SK-N-SH (cell line): Measurements from ENCODE around the gene PRB2. TPM values are rescaled to one million over a fixed set of nuclear protein-coding genes. Genes with fewer than 3 reads are reported as not detected.

ENCODE experiments used
- CTCF ChIA-PET: fragments of 300-600, 350-600 bp; formaldehyde crosslinking; extraction: SDS; loops from one replicate; lab custom pipeline; 2021; lab: Yijun Ruan, JAX
- POLR2A ChIA-PET: fragments of 350-600 bp; sonication (Branson Sonifier 250); formaldehyde crosslinking; extraction: SDS; loops from one replicate; lab custom pipeline; 2020; ENCODE audit warnings: antibody characterized with exemption, inconsistent platforms; lab: Yijun Ruan, JAX
- DNase-seq: peaks from one replicate; pipeline ENCODE4 v3.0.0; 2012
- H2AFZ ChIP-seq: fragments of 200-600 bp; sonication (generic); 2 replicates; pipeline ENCODE4 v1.8.1; 2016; ENCODE audit warnings: antibody characterized with exemption, mild to moderate bottlenecking, low read depth
- H3F3A ChIP-seq: fragments of 200-600 bp; sonication (generic); replicated peaks from 2 replicates; pipeline ENCODE3; 2016; ENCODE audit warnings: antibody characterized with exemption, mild to moderate bottlenecking; ENCODE audit not compliant: insufficient read depth
- H3K27ac ChIP-seq, 2 experiments: fragments of 200-500 bp in 1 of 2; fragments of 200-600 bp in 1 of 2; sonication (Bioruptor generic) in 1 of 2; sonication (generic), shearing (Covaris generic) in 1 of 2; 2 replicates each; pipeline versions ENCODE4 v1.5.1 to v1.6.1; 2014 to 2016; ENCODE audit warnings: low read depth in 2 of 2, inconsistent platforms in 1 of 2, low read length in 1 of 2, mild to moderate bottlenecking in 1 of 2, mixed read lengths in 1 of 2
- H3K27me3 ChIP-seq: fragments of 200-600 bp; sonication (generic), shearing (Covaris generic); 2 replicates; pipeline ENCODE4 v1.6.1; 2016; ENCODE audit warnings: mixed run types; ENCODE audit not compliant: insufficient read depth
- H3K36me3 ChIP-seq, 2 experiments: fragments of 200-500 bp in 1 of 2; fragments of 200-600 bp in 1 of 2; sonication (Bioruptor generic) in 1 of 2; sonication (generic) in 1 of 2; replicated peaks in 1 of 2; 2 replicates each; pipeline versions ENCODE3 to v1.5.1; 2014 to 2016; ENCODE audit warnings: low read length in 1 of 2, mild to moderate bottlenecking in 1 of 2; ENCODE audit not compliant: insufficient read depth in 2 of 2, control insufficient read depth in 1 of 2
- H3K4me1 ChIP-seq, 2 experiments: fragments of 200-500 bp in 1 of 2; fragments of 200-600 bp in 1 of 2; sonication (Bioruptor generic) in 1 of 2; sonication (generic), shearing (Covaris generic) in 1 of 2; 2 replicates each; pipeline versions ENCODE4 v1.5.1 to v1.6.1; 2014 to 2016; ENCODE audit warnings: low read depth in 1 of 2, low read length in 1 of 2, mixed run types in 1 of 2; ENCODE audit not compliant: insufficient read depth in 2 of 2, control insufficient read depth in 1 of 2
- H3K4me2 ChIP-seq: fragments of 200-600 bp; sonication (generic), shearing (Covaris generic); 2 replicates; pipeline ENCODE4 v1.6.1; 2017; ENCODE audit warnings: mixed run types
- H3K4me3 ChIP-seq, 2 experiments: fragments of 200-500 bp in 1 of 2; fragments of 200-600 bp in 1 of 2; sonication (Bioruptor generic) in 1 of 2; sonication (generic), shearing (Covaris generic) in 1 of 2; 2 replicates each; pipeline versions ENCODE4 v1.5.1 to v1.8.1; 2014 to 2016; ENCODE audit warnings: low read depth in 2 of 2, inconsistent platforms in 1 of 2, low read length in 1 of 2, mild to moderate bottlenecking in 1 of 2, mixed read lengths in 1 of 2, moderate library complexity in 1 of 2
- H3K79me2 ChIP-seq: fragments of 200-600 bp; sonication (generic); 2 replicates; pipeline ENCODE4 v1.8.1; 2017; ENCODE audit warnings: mild to moderate bottlenecking; ENCODE audit not compliant: insufficient read depth
- H3K9ac ChIP-seq: fragments of 200-600 bp; sonication (generic); 2 replicates; pipeline ENCODE4 v1.6.1; 2017; ENCODE audit warnings: mixed run types
- H3K9me2 ChIP-seq: fragments of 200-600 bp; sonication (generic); 2 replicates; pipeline ENCODE4 v1.6.1; 2017; ENCODE audit warnings: mixed run types
- H3K9me3 ChIP-seq: fragments of 200-600 bp; sonication (generic); 2 replicates; pipeline ENCODE4 v1.6.1; 2017; ENCODE audit warnings: mixed run types, mild to moderate bottlenecking, moderate library complexity
- H4K20me1 ChIP-seq: fragments of 200-600 bp; sonication (generic); 2 replicates; pipeline ENCODE4 v1.6.1; 2017; ENCODE audit warnings: mild to moderate bottlenecking, mixed run types; ENCODE audit not compliant: insufficient read depth
- EP300 ChIP-seq, 2 experiments: IDR thresholded peaks; 2 replicates each; pipeline versions ENCODE4 v1.4.0 to v1.6.1; 2012; ENCODE audit warnings: borderline replicate concordance in 1 of 2, low read depth in 1 of 2, low read length in 1 of 2
- MEF2A ChIP-seq: IDR thresholded peaks from 2 replicates; pipeline ENCODE4 v1.4.0; 2012; ENCODE audit warnings: low read depth, borderline replicate concordance
- REST ChIP-seq: IDR thresholded peaks from 2 replicates; pipeline ENCODE4 v1.6.1; 2012; ENCODE audit warnings: mild to moderate bottlenecking, low read depth, low read length, moderate library complexity
- RFX5 ChIP-seq: IDR thresholded peaks from 2 replicates; pipeline ENCODE4 v1.6.1; 2012; ENCODE audit warnings: mild to moderate bottlenecking, improper control_type of control experiment, low read length
- TAF1 ChIP-seq: IDR thresholded peaks from 2 replicates; pipeline ENCODE4 v1.6.1; 2012; ENCODE audit warnings: low read depth, mild to moderate bottlenecking, low read length, moderate library complexity, borderline replicate concordance
- USF1 ChIP-seq: IDR thresholded peaks from 2 replicates; pipeline ENCODE4 v1.4.0; 2012; ENCODE audit warnings: low read depth, borderline replicate concordance
- YY1 ChIP-seq: IDR thresholded peaks from 2 replicates; pipeline ENCODE4 v1.4.0; 2012; ENCODE audit warnings: low read depth, mild to moderate bottlenecking
- WGBS: methylation state at CpG from one replicate; pipeline ENCODE4 v1.1.6; 2017; ENCODE audit warnings: low lambda C conversion rate; 5-methylcytosine and 5-hydroxymethylcytosine counted together
- polyA plus RNA-seq, 3 experiments: library from polyadenylated mRNA; depleted of rRNA; stranded (reverse); fragments of >200 nt; gene quantifications; 2 replicates each; pipeline ENCODE4 v1.2.3, GENCODE V29; 2012

PRB2 gene
- polyA plus RNA-seq, 1 of the 3 experiments (the other 2 are of a cell fraction), result not detected

GRCh38 chr12:11437966-11438365, 42.6 kb upstream of the PRB2 start (continued):
- TF ChIP-seq MEF2A, result no peak
- TF ChIP-seq, all 33 proteins: peak for 0

- 0% methylated on average over 4 of the region's 4 CpGs for WGBS
- H3K36me3 ChIP-seq, result no peaks in the 10 kb centered on the region
- no peak overlapping the region for H3K27ac ChIP-seq
- H3K9me2 ChIP-seq, result no peaks in the 10 kb centered on the region
- ChIA-PET CTCF (no interaction called here), POLR2A (no interaction called here)
- no peaks in the 10 kb centered on the region for H3K9me3 ChIP-seq
- H3K4me1 ChIP-seq, result no peaks in the 10 kb centered on the region
- H3K4me3 ChIP-seq, result no peak overlapping the region
- H3K27me3 ChIP-seq, result no peaks in the 10 kb centered on the region
- H2AFZ ChIP-seq, result no peak overlapping the region
- H3K9ac ChIP-seq, result no peak overlapping the region
- H3F3A ChIP-seq, result no peaks in the 10 kb centered on the region
- H3K79me2 ChIP-seq, result no peaks in the 10 kb centered on the region
- TF ChIP-seq REST, result no peak
- no peak for TF ChIP-seq YY1
- no peak for TF ChIP-seq USF1
- no peak for TF ChIP-seq MEF2A
- no peak for TF ChIP-seq TAF1
- DNase-seq, result no peak
- H3K4me2 ChIP-seq, result no peak overlapping the region
- H4K20me1 ChIP-seq, result no peaks in the 10 kb centered on the region
Observed at GRCh38 chr12:11433664-11434063, 38.3 kb upstream of the PRB2 start.

DNA sequence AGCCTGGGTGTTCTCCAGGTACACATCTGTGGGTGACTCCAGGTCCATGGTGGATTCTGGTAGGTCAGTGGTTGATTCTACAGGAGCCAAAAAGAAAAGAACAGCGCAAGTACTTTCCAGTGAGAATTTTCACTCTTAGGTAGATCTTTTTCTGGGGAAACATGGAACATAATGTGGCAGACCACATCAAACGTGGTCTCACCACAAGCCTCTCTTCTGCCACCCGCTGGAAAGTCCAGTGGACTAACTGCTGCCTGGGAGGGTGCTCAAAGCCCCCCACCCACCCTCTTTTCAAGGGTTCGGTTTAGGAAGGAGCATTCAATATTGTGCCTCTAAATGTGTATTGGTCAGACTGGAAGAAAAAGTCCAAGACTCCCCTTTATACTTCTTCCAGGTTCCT, 36.1 kb upstream of the PRB2 start:
- no peaks in the 10 kb centered on the region for H3K4me1 ChIP-seq
- H3K4me3 ChIP-seq, result no peak overlapping the region
- no peaks in the 10 kb centered on the region for H3K27me3 ChIP-seq
- ChIA-PET POLR2A (no interaction called here), CTCF (no interaction called here)
- 32% methylated on average over 4 of the region's 4 CpGs for WGBS
- DNase-seq, result no peak
- H3K9me2 ChIP-seq, result no peaks in the 10 kb centered on the region
- H3K27ac ChIP-seq, result no peak overlapping the region
- no peak for TF ChIP-seq EP300 (IDR thresholded peaks at IDR 0.05; ENCODE audit: borderline replicate concordance in 1 of 2, low read depth in 1 of 2, low read length in 1 of 2)
- no peak for TF ChIP-seq RFX5
- H3K4me2 ChIP-seq, result no peak overlapping the region
- no peaks in the 10 kb centered on the region for H3F3A ChIP-seq
- H3K9ac ChIP-seq, result no peak overlapping the region
- H4K20me1 ChIP-seq, result no peaks in the 10 kb centered on the region
- H3K36me3 ChIP-seq, result no peaks in the 10 kb centered on the region
- no peaks in the 10 kb centered on the region for H3K79me2 ChIP-seq
- no peaks in the 10 kb centered on the region for H3K9me3 ChIP-seq
- no peak overlapping the region for H2AFZ ChIP-seq
